Stimulated activated CD4-positive, alpha-beta T cell treated with anti-CD3 and anti-CD28 coated beads, TNF-alpha, amount 100 ng/mL, for 48 hours (primary cell): ENCODE results near the gene VWA1.
A peak's percentile ranks its signal among the peaks of the same experiment; 100 is the strongest.
"Not testable (repeated sequence)": the region's sequence is repeated elsewhere in the genome, so short reads cannot be mapped to it uniquely, and the experiment has no call there.

Source experiments
- DNase-seq, 3 donors: peaks; one replicate each; pipeline ENCODE4 v3.0.0-alpha.2; 2020; ENCODE audit warnings: low read depth in 3 of 3

The VWA1 gene

DNA sequence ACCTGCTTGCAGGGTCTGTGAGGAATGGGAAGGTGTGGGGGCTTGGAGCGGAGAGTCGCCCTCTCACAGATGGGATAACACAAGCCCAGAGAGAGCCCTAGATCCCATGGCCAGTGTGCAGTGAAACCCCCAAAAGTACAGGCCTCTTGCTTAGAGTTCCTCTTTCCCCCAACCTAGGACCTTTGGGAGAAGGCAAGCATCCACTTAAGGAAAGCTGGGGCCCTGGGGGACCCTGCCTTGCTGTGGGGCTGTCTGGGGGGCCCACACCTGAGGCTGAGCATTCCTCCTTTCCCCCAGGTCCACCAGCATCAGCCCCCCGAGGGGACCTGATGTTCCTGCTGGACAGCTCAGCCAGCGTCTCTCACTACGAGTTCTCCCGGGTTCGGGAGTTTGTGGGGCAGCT is 1.1 kb downstream of the VWA1 start:
- DNase-seq: no peak

- DNase-seq: no peak
Measured at GRCh38 chr1:1437033-1437903, 1.8 kb downstream of the VWA1 start.

DNA sequence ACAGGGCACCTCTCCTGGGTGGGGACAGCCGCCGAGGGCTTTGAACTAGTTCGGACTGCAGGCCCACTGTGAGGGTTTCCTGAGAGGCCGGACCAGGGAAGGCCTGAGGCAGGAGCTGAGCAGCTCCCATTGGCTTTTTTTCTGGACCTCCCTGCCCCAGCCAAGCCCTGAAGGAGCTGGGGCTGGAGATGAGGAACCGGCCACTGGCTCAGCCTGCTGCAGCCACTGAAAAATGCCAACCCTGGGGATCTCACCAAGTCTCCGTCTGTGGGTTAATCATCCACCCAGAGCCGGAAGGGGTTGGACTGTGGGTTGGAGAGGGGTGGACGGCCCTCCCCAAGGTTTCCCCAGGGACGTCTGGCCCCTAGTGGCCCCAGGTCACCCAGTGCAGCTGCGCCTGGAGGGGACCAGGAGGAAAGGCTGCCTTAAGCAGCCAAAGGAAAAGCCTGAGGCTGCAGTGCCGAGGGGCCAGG is 2.5 kb downstream of the VWA1 start:
- DNase-seq: no peak

DNA sequence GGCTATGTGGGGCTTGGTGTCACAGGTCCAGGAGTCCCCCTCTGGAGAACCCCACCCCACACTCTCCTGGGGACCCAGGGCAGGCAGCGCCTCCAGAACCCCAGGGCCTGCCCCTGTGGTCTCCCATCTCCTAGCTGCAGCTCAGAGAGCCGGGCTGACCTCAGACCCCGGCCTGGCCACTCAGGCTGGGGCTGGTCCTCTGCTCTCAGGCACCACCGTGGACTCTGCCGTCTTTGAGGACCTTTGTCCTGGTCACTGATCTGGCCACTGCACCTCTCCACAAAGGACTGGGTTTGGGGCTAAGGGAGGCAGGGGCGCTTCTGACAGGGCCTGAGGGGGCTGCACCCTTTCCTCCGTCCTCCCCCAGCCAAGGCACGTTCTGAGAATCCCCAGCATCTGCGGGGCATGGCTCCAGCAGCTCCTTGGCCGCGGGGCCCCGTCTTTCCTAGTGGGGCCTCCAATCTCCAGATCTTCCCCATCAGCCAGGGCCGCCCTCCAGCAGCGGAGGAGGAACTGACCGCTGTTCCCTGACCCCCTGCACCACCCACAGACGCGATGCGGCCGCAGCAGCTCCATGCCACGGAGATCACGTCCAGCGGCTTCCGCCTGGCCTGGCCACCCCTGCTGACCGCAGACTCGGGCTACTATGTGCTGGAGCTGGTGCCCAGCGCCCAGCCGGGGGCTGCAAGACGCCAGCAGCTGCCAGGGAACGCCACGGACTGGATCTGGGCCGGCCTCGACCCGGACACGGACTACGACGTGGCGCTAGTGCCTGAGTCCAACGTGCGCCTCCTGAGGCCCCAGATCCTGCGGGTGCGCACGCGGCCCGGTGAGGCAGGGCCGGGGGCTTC is 3.3 kb downstream of the VWA1 start:
- no peak for DNase-seq

DNA sequence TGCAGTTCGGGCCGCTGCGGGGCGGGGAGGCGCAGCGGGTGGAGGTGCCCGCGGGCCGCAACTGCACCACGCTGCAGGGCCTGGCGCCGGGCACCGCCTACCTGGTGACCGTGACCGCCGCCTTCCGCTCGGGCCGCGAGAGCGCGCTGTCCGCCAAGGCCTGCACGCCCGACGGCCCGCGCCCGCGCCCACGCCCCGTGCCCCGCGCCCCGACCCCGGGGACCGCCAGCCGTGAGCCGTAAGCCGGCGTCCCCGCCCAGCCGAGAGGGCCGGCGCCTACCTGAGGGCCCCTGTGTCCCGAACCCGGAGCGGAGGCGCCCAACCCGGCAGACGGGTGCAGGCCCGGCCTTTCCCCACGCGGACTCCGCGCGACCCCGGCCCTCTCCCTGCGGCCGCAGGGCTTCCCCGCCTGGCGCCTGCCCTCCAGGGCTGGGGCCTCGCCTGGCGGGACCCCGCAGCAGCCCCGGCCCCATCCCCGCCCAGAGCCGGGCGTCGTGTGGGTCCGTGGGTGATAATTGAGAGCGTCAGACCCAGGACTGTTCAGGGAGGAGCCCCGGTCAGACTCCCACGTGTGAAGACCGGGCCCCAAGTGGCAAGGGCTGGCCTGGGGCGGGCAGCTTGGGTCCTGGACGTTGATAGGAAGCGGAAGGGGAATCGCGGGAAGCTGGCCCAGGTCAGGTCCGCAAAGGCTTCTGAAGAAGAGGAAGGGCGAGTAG is 4.2 kb downstream of the VWA1 start:
- DNase-seq: no peak

- DNase-seq: no peak
Measured at GRCh38 chr1:1440262-1441001, 4.9 kb downstream of the VWA1 start.

DNA sequence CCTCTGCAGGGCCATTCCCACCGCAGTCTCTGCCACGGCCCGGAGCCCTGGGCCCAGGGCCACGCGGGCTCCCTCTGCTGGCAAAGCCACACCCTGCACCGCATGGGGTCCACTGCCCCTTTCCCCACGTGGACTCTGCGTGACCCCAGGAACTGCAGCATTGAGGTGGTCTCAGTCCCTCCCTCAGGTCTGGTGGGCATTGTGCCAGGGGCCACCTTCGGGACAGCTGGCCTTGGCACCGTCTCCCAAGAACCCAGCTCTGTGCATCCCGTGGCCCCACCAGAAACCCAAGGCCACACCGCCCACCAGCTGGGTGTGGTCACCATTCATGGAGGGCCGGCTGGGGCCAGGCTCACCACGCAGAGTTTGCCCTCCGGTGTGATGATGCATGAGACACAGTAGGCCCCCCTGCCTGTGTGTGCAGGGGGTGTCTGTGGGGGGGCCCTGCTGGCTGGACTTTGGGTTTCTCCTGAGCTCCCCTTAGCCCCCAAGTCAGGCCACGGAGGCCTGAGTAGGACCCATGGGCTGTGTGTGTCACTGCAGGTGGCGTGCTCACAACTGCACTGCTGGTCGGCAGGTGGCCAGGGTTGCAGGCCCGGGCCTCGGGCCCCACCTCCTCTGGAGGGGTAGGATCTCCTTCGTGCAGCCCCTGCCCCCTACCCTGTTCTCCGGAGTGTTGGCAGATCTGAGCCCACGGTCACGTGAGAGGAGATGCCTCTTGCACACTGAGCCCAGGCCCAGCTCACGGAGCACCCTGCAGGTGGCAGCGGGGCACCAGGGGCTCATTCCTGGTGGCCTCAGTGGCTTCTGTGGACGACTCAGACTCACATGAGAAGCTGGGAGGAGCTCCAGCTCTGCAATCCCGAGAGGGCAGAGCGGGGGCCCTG is 5.8 kb downstream of the VWA1 start:
- DNase-seq: peak in 2 of 3 donors; percentile 34 to 61

- no peak for DNase-seq
Measured at GRCh38 chr1:1442069-1442770, 6.7 kb downstream of the VWA1 start.

- not testable (repeated sequence) for DNase-seq
Measured at GRCh38 chr1:1446631-1447030, 11.1 kb downstream of the VWA1 start.

DNA sequence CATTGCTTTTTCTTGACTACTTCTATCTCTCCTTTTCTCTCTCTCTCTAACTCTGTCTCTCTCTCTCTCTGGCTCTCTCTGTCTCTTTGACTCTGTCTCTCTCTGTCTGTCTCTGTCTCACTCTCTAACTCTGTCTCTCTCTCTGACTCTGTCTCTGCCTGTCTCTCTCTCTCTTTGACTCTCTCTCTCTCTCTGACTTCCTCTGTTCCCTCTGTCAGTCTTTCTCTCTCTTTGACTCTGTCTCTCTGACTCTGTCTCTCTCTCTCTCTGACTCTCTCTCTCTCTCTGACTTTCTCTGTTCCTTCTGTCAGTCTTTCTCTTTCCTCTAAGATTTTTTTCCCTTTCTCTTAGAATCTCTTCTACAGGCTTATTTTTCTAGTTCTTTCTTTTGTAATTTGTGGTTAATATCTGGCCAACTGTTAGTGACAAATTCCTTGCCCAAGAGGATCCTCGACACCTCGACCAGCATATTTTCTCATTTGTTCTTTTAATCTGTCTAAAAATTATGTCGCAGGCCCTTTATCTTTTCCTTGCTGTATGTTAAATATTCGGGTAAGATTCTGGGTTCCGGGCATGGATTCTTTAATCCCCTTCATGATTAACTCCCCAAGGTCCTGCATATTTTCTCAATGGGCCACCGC is 13.7 kb downstream of the VWA1 start, which contains the start of gene ATAD3C:
Gene ATAD3C, plus strand, starts transcription at position 591 of the 641 bp plus-strand sequence. CDS start 995 bp downstream, outside the sequence.
- no peak for DNase-seq

- not testable (repeated sequence) for DNase-seq
Measured at GRCh38 chr1:1450616-1451015, 15.1 kb downstream of the VWA1 start.

DNA sequence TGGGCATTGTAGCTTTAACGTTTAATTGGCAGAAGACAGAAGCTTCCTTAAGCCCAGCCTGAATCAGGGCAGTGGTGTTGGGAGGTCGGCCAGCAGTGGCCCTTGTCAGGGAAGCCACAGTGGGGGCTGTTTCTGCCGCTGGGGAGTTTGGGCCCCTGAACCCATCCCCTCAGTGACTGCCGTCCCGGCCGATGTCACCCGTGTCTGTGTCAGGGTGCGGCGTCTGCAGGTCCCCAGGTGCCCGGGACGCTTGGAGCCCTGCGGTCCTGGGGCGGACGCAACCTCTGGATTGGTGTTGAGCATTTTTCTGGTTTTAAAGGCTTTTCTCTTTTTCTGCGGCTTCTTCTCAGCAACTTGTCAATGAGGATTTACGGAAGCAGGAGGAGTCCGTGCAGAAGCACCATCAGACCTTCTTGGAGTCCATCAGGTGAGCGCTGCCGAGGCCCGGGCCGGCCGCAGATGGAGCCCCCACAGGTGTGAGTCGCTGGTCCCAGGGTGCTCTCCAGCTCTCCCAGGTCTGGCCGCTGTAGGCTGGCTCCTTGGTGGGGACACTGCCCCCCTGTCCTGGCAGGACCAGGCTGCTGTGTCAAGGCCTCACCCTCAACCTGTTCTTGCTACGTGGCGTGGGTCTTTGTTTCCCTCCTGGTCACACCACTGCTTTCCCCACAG is 16.3 kb downstream of the VWA1 start:
- DNase-seq: no peak

DNA sequence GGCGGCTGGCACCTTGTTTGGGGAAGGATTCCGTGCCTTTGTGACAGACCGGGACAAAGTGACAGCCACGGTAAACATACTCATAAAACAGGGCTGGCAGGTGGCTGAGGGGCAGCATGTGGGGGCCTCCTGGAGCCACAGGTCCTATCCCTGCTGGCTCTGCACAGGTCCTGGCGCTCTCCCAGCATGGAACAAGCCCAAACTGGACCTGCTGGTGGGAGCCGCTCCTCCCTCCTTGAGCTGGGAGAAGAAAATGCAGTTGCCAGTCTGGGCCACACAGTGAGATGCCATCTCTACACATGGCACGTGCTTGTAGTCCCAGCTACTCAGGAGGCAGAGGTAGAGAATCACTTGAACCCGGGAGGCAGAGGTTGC is 16.9 kb downstream of the VWA1 start:
- not testable (repeated sequence) for DNase-seq

DNA sequence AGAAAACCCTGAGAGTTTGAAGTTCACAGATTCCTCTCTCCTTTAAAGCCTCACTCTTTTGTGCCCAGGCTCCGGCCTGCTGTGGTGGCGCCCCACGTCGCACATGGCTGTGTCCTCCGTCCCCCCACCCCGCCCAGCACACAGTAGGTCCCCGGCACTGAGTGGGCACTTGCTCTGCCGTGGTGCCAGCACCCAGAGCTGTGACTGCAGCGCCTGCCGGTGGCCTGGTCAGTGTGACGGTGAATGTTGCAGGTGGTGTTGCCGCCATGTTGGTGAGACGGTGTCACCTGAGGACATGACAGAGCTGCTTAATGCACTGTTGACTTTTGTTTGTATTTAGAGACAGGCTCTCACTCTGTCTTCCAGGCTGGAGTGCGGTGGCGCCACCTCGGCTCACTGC is 17.4 kb downstream of the VWA1 start:
- no peak for DNase-seq

DNA sequence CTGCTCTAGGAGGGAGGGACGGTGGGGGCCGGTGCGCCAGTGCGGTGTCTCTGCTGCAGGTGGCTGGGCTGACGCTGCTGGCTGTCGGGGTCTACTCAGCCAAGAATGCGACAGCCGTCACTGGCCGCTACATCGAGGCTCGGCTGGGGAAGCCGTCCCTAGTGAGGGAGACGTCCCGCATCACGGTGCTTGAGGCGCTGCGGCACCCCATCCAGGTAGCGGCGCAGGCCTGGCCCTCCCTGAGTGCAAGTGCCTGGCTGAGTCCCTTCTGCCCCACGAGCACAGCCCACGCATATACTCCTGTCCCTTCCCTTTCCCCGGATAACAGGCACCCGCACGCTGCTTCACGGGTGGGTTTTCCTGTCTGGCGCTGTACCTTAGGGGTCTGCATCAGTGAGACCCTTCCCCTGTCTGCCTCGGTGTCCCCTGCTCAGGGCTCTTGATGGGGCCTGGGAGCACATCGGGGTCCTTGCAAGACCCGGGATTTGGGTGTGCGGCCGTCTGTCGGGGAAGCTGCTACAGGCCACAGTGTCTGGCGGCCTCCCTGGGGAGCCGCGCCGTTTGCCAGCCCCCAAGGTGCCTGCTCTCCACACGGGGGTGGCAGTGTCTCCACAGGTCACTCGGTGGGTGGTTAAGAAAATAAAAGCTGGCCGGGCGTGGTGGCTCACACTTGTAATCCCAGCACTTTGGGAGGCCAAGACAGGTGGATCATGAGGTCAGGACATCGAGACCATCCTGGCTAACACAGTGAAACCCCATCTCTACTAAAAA is 19.0 kb downstream of the VWA1 start:
- not testable (repeated sequence) for DNase-seq

DNA sequence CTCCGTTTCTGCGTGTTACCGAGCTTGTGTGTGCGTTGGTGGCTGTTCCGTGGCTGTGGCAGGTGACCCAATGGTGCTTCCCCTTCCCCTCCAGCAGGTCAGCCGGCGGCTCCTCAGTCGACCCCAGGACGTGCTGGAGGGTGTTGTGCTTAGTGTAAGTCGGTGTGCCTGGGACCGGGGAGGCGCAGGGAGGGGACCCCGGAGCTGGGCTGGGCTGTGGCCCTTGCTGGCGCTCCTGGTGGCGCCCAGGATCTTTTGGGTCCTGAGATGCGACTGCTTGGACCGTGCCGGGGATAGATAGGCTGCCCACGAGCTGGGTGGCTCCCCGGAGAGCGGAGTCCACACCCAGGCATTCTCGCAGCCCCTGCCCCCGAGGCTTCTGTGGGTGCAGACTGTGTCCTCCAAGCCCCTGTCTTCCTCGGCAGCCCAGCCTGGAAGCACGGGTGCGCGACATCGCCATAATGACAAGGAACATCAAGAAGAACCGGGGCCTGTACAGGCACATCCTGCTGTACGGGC is 19.9 kb downstream of the VWA1 start:
- no peak for DNase-seq

GRCh38 chr1:1455934-1456333 is 20.4 kb downstream of the VWA1 start:
- DNase-seq: not testable (repeated sequence)
